HCT116 (cell line): Measurements from ENCODE around the gene SAMD4A. TPM values are rescaled to one million over a fixed set of nuclear protein-coding genes. Genes with fewer than 3 reads are reported as not detected.

Experiments used
- ATAC-seq: fragments of 200-7000 bp; cut with Tn5 transposase; 2 replicates; pipeline ENCODE4 v1.9.1; 2020; ENCODE audit warnings: mild to moderate bottlenecking, moderate library complexity
- BruUV-seq: library from RNA; stranded (reverse); fragments of 400-500 nt; replicated peaks from 2 replicates; lab custom pipeline; 2021; lab: Mats Ljungman, UMichigan
- CTCF ChIA-PET: fragments of 300-600 bp; sonication (Branson Sonifier 250); formaldehyde crosslinking; loops from one replicate; lab custom pipeline; 2021; ENCODE audit warnings: antibody characterized with exemption; lab: Charles Lee
- POLR2A ChIA-PET: fragments of 300-600, 350-600 bp; sonication (Branson Sonifier 250); formaldehyde crosslinking; loops from one replicate; lab custom pipeline; 2021; ENCODE audit warnings: antibody characterized with exemption; lab: Charles Lee
- RAD21 ChIA-PET, 2 experiments: fragments of 300-600 bp; sonication (Branson Sonifier 250); formaldehyde crosslinking; loops; one replicate each; lab custom pipeline; 2023; ENCODE audit warnings: low total read pairs in 2 of 2; ENCODE audit not compliant: uncharacterized antibody in 2 of 2, unreplicated experiment in 2 of 2, low non-redundant PET in 1 of 2; lab: Charles Lee
- DNase-seq: peaks from one replicate; pipeline ENCODE4 v3.0.0-alpha.2; 2010; ENCODE audit warnings: low read depth, low spot score
- H2AFZ ChIP-seq: fragments of 200-600 bp; shearing (Covaris generic), sonication (generic); 2 replicates; pipeline ENCODE4 v1.6.1; 2017; ENCODE audit warnings: low read depth, mixed run types, mixed read lengths, antibody characterized with exemption, low read length; ENCODE audit not compliant: poor library complexity, severe bottlenecking
- H3K27ac ChIP-seq: 2 replicates; pipeline ENCODE4 v1.5.1; 2012; ENCODE audit warnings: low read depth, low read length
- H3K27me3 ChIP-seq: fragments of 200-600 bp; sonication (generic); 2 replicates; pipeline ENCODE4 v1.6.1; 2016; ENCODE audit warnings: mixed run types, low read length, mixed read lengths; ENCODE audit not compliant: insufficient read depth
- H3K36me3 ChIP-seq, 2 experiments: fragments of 200-500 bp in 1 of 2; fragments of 200-600 bp in 1 of 2; sonication (Bioruptor generic) in 1 of 2; sonication (generic) in 1 of 2; 2 replicates each; pipeline versions ENCODE4 v1.5.1 to v1.6.1; 2014 to 2016; ENCODE audit warnings: low read length in 2 of 2, inconsistent platforms in 1 of 2, mixed read lengths in 1 of 2, mixed run types in 1 of 2; ENCODE audit not compliant: insufficient read depth in 2 of 2, control insufficient read depth in 1 of 2
- H3K4me1 ChIP-seq, 2 experiments: fragments of 200-600 bp in 1 of 2; sonication (generic) in 1 of 2; 2 replicates each; pipeline versions ENCODE4 v1.5.1 to v1.6.1; 2012 to 2017; ENCODE audit warnings: low read length in 2 of 2, inconsistent platforms in 1 of 2, mild to moderate bottlenecking in 1 of 2, mixed read lengths in 1 of 2, mixed run types in 1 of 2, moderate library complexity in 1 of 2; ENCODE audit not compliant: insufficient read depth in 2 of 2, control insufficient read depth in 1 of 2
- H3K4me2 ChIP-seq: fragments of 200-600 bp; sonication (generic); 2 replicates; pipeline ENCODE4 v1.6.1; 2017; ENCODE audit warnings: mixed run types, low read length, mixed read lengths
- H3K4me3 ChIP-seq, 2 experiments: fragments of 200-600 bp in 1 of 2; sonication (generic) in 1 of 2; replicated peaks in 1 of 2; 2 replicates each; pipeline ENCODE4 v1.5.1; 2011 to 2016; ENCODE audit warnings: low read length in 2 of 2, control low read depth in 1 of 2, low read depth in 1 of 2, mild to moderate bottlenecking in 1 of 2, mixed read lengths in 1 of 2, mixed run types in 1 of 2
- H3K79me2 ChIP-seq: fragments of 200-600 bp; sonication (generic); 2 replicates; pipeline ENCODE4 v1.6.1; 2017; ENCODE audit warnings: mild to moderate bottlenecking, mixed run types, low read length, moderate library complexity, mixed read lengths; ENCODE audit not compliant: insufficient read depth
- H3K9ac ChIP-seq: fragments of 200-600 bp; sonication (generic); 2 replicates; pipeline ENCODE4 v1.6.1; 2016; ENCODE audit warnings: low read length, mixed read lengths
- H3K9me2 ChIP-seq: fragments of 200-600 bp; sonication (generic), shearing (Covaris generic); 2 replicates; pipeline ENCODE4 v1.6.1; 2017; ENCODE audit warnings: mixed run types, mild to moderate bottlenecking, moderate library complexity; ENCODE audit not compliant: insufficient read depth
- H3K9me3 ChIP-seq, 2 experiments: fragments of 200-500 bp in 1 of 2; fragments of 200-600 bp in 1 of 2; sonication (Bioruptor generic) in 1 of 2; sonication (generic) in 1 of 2; 2 replicates each; pipeline ENCODE4 v1.6.1; 2014 to 2017; ENCODE audit warnings: low read length in 2 of 2, mixed read lengths in 2 of 2, inconsistent platforms in 1 of 2, low read depth in 1 of 2, mild to moderate bottlenecking in 1 of 2, mixed run types in 1 of 2, moderate library complexity in 1 of 2; ENCODE audit not compliant: control insufficient read depth in 1 of 2, insufficient read depth in 1 of 2
- H4K20me1 ChIP-seq: fragments of 200-600 bp; sonication (generic), shearing (Covaris generic); 2 replicates; pipeline ENCODE4 v1.6.1; 2017; ENCODE audit warnings: mixed run types, mild to moderate bottlenecking, moderate library complexity; ENCODE audit not compliant: insufficient read depth
- CEBPB ChIP-seq: IDR thresholded peaks from 2 replicates; pipeline ENCODE4 v1.6.1; 2012; ENCODE audit warnings: low read depth
- CTCF ChIP-seq, 3 experiments: fragments of 200-600 bp in 1 of 3; sonication (generic) in 1 of 3; IDR thresholded peaks in 2 of 3; conservative IDR thresholded peaks in 1 of 3; 2 replicates each; pipeline ENCODE4 v1.5.1; 2012 to 2017; ENCODE audit warnings: low read depth in 2 of 3, low read length in 2 of 3, antibody characterized with exemption in 1 of 3, borderline replicate concordance in 1 of 3, control low read depth in 1 of 3, mild to moderate bottlenecking in 1 of 3, mixed read lengths in 1 of 3, mixed run types in 1 of 3, moderate library complexity in 1 of 3; ENCODE audit not compliant: insufficient read depth in 1 of 3
- EGR1 ChIP-seq: IDR thresholded peaks from 2 replicates; pipeline ENCODE4 v1.6.1; 2012; ENCODE audit warnings: low read depth
- ELF1 ChIP-seq: IDR thresholded peaks from 2 replicates; pipeline ENCODE4 v1.6.1; 2012; ENCODE audit warnings: low read depth, borderline replicate concordance
- FOSL1 ChIP-seq: IDR thresholded peaks from 2 replicates; pipeline ENCODE4 v1.6.1; 2012; ENCODE audit warnings: low read depth
- JUND ChIP-seq: IDR thresholded peaks from 2 replicates; pipeline ENCODE4 v1.6.1; 2012
- MAX ChIP-seq: IDR thresholded peaks from 2 replicates; pipeline ENCODE4 v1.6.1; 2012
- REST ChIP-seq: IDR thresholded peaks from 2 replicates; pipeline ENCODE4 v1.6.1; 2012; ENCODE audit warnings: low read depth
- SIN3A ChIP-seq: IDR thresholded peaks from 2 replicates; pipeline ENCODE4 v1.6.1; 2012; ENCODE audit warnings: low read depth
- TCF7L2 ChIP-seq: IDR thresholded peaks from 2 replicates; pipeline ENCODE4 v1.7.0; 2011; ENCODE audit warnings: borderline replicate concordance, inconsistent platforms; ENCODE audit not compliant: insufficient read depth, insufficient read length; ENCODE audit errors: extremely low read depth
- ZFX ChIP-seq: fragments of 450-650 bp; IDR thresholded peaks from 2 replicates; pipeline ENCODE4 v1.6.1; 2017
- intact Hi-C: fragments of 100-400 bp; cut with micrococcal nuclease; formaldehyde crosslinking; loops from 2 replicates; pipeline ENCODE4 v1.10.0; 2022
- total RNA-seq: library from RNA; stranded (reverse); gene quantifications from one replicate; pipeline ENCODE4 v1.2.1, GENCODE V29; 2021; ENCODE audit not compliant: unreplicated experiment

Gene SAMD4A
- total RNA-seq, 1 experiment from 2014 or later, result 9.0 TPM

- DNase-seq, result no peak
- H3K4me1 ChIP-seq, result no peaks in the 10 kb centered on the region
- no peak overlapping the region for H3K27ac ChIP-seq
- no peaks in the 10 kb centered on the region for H3K79me2 ChIP-seq
- no peak overlapping the region for H3K4me3 ChIP-seq
- BruUV-seq, result no TSS peak
- intact Hi-C loops, result no loop called here
- H3K9me3 ChIP-seq, result no peaks in the 10 kb centered on the region
- ChIA-PET CTCF (no interaction called here), POLR2A (no interaction called here)
- H3K9me2 ChIP-seq, result no peaks in the 10 kb centered on the region
- no peak for ATAC-seq
- TF ChIP-seq JUND (no peak), ZFX (no peak), CTCF (IDR thresholded peaks at IDR 0.05 in 2 of 3, conservative IDR thresholded peaks at IDR 0.05 in 1 of 3; ENCODE audit: borderline replicate concordance in 1 of 3, insufficient read depth in 1 of 3, low read depth in 2 of 3, low read length in 2 of 3) (no peak), REST (no peak), EGR1 (no peak), TCF7L2 (no peak), SIN3A (no peak), MAX (no peak), ELF1 (no peak), CEBPB (no peak), FOSL1 (no peak)
- TF ChIP-seq, all 23 proteins: peak for 0
- Histone ChIP-seq H4K20me1 (no peaks in the 10 kb centered on the region), H3K36me3 (no peaks in the 10 kb centered on the region), H2AFZ (no peak overlapping the region), H3K27me3 (no peaks in the 10 kb centered on the region), H3K9ac (no peak overlapping the region), H3K4me2 (no peak overlapping the region)
- RAD21 ChIA-PET, result no interaction called here
These were observed 50.5 kb downstream of the SAMD4A start for GRCh38 chr14:54617467-54617866.
